OCI-M2 (cell line): ENCODE measurements around the gene UBE3B.

Source experiments
- DNase-seq: peaks from one replicate; lab custom pipeline; 2025; ENCODE audit not compliant: unreplicated experiment; lab: John Stamatoyannopoulos, UW

UBE3B gene

DNA sequence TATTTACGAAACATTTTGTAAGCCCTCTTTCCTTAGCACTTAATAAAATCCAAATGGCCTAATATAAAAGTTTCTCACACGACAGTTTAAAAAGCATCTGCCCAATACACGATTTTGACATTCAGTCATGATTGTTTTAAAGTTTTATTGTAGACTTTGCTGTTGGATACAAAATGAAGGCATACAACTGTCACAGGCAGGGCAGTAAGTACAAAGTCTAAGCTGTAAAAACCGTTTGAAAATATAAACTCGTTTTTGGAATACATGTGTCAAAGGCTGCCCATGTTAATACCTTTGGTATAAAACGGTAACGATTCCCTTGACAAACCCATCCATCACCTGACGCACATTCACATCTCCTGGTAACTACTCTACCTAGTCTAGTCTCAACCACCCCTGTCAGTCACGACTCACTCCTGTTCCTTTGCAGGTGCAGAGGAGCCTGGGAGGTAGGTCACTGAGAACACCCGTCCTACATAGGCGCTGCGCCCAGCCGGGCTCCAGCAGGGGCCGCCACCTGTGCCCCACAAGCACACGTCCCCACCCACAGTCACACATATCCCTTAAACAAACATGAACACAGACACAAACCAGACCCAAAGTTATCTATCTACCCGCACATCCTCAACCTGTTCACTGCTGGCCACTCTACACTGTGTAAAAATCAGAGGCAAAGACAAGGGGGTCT lies 27.4 kb upstream of the UBE3B start:
- DNase-seq, result no peak

DNA sequence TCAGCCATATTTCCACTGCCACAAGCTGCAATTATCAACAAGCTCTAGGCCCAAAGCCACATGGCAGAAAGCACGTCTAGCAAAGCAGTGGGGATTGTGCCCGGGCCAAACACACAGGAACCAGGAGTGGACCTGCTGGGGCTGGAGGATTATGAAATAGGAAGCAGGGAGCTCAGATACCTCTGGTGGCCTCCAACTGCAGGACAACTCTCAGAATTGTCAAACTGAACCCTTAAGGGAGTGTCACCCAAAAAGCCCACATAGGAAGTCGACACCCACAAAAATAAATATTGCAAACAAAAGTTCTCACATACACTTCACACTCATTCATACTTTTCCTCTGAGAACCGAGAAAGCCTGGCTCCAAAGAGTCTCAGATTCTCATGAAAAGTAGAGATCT lies 26.5 kb upstream of the UBE3B start:
- no peak for DNase-seq

DNA sequence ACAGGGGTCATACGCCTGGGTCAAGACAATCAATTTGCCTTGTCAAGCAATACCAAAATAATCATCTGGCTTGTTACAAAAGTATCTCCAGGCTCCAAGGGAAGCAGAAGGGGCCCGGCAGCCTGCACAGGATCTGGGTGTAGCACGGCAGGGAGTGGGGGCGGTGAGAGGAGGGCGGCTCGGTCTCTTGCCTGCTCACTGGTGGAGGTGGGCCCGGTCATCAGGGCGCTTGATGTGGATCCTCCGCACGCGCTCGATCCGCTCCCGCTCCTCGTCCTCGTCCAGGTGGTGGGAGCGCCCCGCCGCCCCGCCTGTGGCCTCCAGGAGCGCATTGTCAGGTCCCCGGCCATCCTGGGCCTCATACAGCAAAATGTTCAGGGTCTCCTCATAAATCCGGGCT lies 26.0 kb upstream of the UBE3B start:
- DNase-seq, result no peak

DNA sequence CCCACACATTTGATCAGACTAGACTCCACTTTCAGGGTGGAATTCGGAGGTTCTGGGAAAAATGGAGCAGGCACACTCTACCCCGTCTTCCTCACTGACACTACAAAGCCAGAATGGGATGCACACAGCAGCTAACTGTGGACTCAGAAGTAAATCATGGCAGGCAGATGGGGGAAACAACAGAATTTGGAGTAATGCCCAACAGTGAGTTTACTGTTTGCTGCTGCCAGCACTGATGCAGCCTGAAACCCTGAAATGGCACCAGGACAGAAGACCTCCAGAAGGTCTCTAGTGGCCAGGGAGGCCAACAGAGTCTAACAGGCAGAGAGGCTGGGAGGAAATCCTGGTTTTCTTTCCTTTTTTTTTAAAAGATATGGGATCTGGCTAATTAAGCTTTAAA lies 24.9 kb upstream of the UBE3B start:
- DNase-seq, result no peak

DNA sequence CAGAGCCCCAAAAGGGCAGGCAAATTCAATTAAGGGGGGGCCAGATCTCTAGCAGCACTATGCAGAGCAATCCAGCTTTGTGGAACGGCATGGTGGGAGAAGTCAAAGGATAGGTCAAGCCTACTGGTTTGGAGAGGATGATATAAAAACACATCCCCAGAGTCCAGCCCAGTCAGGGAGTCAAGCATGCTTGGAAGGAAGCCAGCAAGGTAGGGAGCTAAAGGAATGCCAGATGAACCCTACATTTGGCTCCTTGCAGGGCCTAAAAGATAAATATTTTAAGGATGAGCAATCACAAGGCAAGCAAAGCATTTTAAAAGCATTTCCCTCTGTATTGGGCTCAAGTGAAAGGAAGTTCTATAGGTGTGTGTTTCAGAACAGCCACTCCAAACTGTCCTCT lies 21.7 kb upstream of the UBE3B start:
- no peak for DNase-seq

DNA sequence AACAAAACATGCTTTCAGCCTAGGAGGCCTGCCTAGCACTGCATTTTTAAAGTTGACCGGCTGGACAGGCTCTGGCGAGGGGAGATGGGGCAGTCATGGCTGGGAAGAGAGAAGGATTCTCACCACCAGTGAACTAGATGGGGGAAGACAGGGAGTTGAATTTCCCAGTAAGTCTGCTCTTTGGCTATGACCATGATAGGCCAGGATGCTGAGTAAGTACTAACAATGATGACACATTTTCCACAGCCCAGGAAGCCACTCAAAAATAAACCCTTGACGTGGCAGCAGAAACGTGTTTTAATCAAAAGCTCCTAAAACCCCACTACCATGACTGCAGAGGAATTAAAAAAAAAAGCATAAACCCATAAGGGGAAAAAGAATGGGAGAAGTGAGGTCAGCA lies 19.3 kb upstream of the UBE3B start:
- DNase-seq, result no peak

DNA sequence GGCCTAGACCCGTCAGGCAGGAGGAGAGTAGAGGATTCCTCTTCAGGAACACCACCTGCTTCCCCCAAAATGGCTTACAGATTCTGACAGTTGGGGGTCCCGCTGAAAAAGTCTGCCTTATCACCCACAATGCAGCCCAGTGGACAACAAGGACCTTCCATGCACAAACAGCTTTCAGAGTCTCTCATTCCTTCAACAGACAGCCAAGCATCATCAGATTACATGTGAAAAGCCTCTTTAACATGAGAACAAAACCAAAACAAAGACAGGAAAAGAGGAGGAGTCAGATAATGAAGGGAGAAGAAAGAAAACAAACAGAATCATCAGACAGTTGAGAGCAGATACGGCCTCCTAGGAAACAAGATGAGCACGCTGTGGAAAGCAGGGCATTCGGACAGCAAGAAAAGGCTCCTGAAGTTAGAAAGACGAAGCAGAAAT lies 18.6 kb upstream of the UBE3B start:
- no peak for DNase-seq

DNA sequence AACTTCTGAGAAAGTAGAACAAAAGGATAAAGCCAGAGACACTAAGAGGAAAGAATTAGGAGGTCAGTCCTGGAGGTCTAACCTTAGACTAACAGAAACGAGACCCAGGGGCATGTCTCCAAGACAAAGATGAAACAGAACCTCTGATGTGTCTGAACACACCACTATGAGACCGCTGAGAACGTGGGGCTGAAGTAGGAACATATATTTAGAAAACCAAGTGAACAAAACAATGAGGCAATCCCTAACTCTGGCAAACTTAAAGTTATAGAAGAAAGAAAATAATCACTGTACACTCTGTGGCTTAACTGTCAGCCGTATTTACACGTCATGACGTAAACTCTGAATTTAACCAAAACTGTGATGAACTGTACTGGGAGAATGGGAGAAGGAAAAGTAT lies 18.2 kb upstream of the UBE3B start:
- no peak for DNase-seq

DNA sequence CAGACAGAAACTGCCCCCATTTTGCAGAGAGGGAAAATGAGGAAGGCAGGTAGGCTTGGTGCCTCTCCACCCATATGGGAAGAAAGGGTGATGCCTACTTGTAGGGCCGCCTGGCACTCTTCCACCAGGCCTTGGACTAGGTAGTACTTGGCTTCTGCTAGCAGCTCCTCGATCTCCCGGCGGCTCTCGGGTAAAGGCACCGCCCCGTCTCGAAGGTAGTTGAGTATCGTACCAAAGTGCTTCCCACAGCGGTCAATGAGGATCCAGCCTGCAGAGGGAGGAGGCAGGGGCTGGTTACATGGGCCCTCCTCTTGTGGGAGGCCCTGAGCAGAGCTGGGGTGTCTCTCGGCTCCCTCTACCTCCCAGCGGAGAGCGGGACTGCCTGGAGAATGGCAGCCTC lies 16.9 kb upstream of the UBE3B start:
- DNase-seq, result no peak

DNA sequence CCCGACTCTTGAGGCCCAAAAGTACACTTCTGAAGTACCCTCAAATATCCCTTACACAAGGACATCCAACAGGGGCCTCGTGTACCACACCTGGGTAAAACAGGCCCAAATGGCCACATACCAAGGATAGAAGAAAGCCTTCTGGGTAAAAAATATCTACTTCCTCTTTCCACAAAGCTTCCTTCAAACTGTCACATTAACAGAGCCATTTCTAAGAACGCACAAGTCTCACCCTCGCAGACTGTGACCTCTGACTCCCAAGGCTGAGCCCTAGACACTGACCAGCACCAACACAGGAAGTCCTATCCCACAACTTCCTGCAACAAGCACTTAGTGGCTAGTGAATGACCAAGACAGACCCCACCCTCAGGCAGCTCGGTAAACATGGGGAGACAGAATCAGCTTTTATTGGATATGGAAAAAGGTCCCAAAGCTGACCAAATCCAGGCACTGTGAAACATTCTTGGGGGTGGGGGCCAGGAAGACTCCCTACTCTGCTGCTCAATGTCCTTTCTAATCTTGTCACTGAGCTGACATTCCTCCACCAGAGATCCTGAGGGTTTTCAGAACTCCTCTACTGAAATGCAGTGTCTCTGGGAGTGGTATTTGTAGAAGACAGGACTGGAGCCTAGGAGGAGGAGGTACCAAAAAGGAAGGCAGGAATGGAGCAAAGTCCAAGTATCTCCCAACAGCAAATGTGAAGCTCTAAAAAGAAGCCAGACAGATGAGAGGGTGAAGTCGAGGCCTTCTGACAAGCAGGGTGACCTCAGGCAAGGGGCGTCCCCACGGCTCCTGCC lies 16.2 kb upstream of the UBE3B start:
- DNase-seq, result no peak

DNA sequence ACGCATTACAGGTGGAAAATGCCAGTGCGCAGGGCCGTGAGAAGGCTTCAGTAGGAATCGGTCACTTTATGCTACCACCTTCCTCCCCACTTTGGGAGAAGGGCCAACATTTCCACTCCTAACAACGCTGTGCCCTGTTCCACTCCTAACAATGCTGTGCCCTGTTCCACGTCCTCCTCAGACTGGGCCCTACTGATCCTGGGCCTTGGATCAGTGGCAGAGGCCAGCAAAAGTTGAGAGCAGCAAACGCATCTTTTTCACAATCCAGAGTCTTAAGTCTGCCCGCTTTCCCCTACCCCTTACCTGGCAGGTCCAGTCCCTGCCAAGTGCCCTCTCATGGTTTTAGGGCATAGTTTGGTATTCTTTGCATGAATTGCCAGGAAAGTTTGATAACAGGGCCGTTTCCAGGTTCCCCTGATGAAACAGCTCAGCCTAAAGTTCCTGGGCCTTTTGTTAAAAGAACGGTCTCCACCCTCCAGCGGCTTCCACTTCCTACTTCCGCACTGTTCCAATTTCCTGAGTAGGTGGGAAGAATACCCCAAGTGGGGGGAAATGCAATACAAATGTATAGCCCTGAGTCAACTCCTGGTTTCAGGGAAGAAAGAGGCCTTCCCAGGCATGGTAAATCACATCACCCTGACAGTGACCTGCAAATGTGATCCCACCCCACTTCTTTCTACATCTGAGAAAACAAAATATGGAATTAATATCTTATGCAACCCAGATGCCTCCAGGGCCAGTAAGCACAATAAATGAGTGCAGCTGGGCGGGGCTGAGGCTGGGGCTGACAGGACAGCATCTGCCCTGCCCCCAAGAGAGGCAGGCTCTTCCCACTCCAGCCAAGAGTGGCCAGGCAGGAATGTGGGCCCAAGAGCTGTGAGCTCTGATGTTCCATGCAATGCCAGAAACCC lies 15.3 kb upstream of the UBE3B start:
- DNase-seq, result no peak

DNA sequence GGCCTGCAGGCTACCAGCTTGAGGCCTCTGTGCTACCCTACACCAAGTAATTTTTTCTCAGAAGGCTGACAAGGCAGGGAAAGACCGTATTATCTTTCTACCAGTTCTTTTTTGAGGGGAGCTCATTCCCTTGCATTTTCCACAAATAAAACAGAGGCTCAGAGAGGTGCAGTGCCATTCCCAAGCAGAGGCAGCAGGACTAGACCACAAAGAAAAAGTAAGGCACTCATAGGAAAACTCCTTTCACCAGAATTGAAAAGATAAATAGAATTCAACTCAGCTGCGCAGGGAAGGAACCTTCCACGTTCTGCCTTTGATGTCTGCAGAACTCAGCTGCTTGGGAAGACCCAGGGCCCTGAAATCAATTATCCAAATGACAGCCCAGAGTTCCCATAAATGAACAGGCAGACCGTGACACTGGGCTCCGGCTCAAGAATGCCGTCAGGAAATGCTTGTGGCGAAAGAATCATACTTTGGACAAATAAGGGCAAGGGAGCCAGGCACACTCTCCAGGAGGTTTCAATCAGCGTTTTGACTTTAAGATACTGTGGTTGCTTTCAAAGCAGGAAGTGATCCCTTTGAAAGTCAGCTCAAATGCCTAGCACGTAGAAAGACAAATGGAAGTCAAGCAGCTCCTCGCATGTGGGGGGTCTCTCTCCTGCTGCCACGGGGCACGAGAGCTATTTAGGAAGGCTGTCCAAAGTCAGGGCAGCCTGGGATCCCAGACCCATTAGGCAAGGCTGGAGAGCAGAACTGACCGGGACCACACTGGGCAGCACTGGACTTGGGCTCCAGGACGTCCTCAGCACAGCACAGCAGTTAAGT lies 14.4 kb upstream of the UBE3B start:
- DNase-seq, result no peak

DNA sequence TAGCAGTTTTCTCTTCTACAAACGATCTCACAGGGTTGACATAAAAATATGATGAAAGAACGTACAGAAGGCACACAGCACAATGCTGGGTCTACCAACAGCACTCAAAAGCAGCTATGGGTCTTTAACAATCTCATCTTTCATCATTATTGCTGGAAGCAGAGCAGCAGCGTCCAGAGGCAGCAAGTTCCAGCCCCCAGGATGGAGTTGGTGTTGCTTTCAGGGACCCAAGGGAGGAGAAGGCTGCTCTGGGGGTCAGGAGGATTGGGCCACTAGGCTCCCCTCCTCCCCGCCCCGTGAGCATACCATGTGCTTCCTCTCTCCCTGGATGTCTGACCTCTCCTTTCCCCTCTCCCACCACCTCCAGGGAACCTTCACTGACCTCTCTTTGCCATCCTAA lies 13.7 kb upstream of the UBE3B start:
- DNase-seq, result no peak

DNA sequence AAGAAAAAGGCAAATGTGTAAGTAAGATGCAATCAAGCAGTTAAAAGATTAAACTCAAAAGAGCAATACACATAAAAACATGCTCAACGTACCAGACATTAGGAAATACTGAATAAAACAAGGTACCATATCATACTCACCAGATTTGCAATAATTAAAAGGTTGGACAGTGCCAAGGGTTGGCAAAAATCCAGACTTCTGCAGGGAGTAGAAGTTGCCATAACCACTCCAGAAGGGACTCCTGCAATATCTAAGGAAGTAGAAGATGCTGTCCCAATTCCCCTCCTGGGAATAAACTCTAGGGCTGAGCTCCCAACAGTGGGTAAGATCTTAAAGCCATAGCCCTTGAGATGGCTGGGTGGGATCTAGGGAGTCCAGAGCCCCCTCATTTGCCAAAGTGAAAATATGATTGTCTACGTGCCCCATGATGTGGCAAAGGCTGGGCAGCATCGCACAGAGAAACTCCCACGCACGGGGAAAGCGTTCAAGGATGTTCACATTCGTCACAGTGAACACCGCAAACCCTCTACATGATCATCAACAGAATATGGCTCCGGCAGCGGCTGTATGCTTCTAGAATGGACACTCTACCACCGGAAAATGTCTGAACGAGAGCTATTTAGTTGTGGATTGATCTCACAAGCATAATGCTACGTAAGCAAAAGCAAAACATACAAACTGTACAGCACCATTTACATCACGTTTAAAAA lies 12.6 kb upstream of the UBE3B start:
- DNase-seq, result no peak

DNA sequence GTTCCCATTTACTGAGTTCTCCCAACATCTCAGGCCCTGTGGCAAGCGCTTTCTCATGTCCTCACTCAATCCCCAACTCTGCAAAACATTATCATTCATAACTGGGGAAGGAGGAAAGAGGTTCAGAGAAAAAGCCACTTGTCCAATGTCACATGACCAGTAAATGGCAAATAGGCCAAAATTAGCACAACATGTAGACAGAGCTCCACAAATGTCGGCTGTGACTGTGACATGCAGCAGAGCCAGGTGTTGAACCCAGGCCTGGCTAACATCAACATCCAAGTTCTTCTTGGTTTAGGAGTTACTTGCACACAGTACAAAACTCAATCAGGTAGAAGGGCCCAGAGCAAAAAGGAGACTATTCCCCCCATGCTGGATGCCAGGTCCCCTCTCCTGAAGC lies 11.1 kb upstream of the UBE3B start:
- DNase-seq, result no peak

DNA sequence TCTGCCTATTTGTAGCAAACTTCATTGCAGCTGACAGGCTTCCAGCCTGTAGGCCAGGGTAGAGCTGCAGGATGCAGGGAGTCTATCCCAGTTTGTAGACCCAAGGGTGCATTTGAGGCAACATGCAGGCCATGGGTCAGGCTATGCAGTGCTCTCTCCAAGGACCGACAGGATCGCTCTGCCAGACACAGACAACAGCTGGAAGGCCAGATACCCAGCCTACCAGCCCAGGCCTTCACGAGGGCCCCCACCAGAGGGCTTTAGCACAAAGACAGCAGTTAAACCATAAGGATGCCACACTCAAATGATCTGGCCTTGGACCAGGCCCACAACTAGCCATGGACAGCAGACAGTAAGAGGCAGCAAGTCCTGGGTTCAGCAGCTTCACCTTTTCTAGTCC lies 10.6 kb upstream of the UBE3B start:
- no peak for DNase-seq

DNA sequence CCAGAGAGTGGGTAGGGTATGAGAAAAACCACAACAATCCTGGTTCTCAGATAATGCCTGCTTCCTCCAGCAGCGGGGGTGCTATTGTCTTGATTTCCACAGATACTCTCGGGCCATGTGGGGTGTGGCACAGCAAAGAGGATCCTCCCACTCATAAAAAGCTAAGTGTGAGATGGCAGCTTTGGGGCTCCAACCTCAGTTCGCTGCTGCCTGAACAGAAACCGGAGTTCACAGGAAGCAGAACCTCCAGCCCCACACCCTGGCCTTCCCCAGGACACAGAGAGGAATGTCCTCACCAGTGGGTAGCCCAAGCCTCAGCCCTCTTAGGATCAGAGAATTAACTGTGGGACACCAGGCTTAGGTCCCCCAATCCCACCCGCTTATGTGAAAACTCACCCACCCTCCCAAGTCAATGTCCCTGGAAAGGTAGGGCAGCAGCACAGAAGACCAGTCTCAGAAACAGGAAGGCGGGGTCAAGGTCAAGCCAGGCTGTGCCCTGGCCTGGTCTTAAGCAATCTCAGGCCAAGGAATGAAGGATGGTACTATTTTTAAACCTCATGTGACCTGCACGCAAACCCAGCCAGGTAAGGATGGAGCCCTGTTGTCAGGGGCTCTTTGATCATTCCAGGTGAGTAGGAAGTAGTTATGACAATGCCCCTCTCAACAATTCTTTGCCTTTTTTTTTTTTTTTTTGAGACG lies 9.3 kb upstream of the UBE3B start:
- peak; percentile 24 for DNase-seq

DNA sequence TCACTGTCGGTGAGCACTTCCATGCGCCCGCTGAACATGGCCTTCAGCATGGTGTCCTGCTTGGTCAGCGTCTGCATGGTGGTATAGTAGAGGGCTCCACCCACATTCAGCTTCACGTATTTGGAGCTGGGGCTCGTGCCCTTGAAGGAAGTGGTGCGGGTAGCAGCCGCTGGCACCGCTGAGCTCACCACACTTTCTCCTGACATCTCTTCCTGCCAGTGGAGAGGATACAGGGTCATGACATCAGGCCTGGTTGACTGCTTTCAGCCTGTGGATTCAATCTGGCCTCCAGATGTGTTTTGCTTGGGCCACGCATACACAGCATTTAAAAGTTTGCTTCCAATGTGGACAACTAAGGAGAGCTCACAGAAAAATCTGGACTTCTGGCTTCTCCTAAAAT lies 7.9 kb upstream of the UBE3B start:
- DNase-seq, result no peak

DNA sequence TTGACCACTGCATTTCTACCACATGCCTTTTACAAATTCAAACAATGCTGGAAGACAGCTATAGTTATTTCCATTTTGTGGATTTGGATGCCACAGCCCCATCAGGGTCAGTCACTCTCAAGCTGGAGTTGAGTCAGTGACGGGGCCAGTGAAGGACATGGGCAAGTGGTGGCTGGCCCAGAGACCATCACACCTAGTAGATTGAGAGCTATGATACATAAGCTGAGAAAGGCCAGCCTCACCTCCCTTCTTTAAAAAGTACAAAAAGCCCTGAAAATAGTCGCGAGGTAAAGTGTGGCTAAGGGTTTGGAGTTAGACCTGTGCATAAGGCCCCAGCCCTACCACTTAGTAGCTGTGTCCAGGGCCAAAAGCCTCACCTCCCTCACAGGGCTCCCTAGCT lies 4.4 kb upstream of the UBE3B start:
- DNase-seq, result no peak
